MCF 10A (cell line): ENCODE data around the gene PDE8B. TPM values are rescaled to one million over a fixed set of nuclear protein-coding genes. Genes with fewer than 3 reads are reported as not detected.

ENCODE experiments used
- BruUV-seq: library from RNA; stranded (reverse); fragments of 400-500 nt; replicated peaks from 2 replicates; lab custom pipeline; 2021; lab: Mats Ljungman, UMichigan
- CTCF ChIA-PET: fragments of 300-600 bp; sonication (Branson Sonifier 250); formaldehyde crosslinking; extraction: SDS; loops from one replicate; lab custom pipeline; 2021; ENCODE audit warnings: antibody characterized with exemption, inconsistent platforms; lab: Yijun Ruan, JAX
- POLR2A ChIA-PET: fragments of 300-600, 350-650 bp; sonication (Branson Sonifier 250); formaldehyde crosslinking; extraction: SDS; loops from one replicate; lab custom pipeline; 2020; ENCODE audit warnings: antibody characterized with exemption, inconsistent platforms; lab: Yijun Ruan, JAX
- DNase-seq: peaks from one replicate; pipeline ENCODE4 v3.0.0-alpha.2; 2018; ENCODE audit not compliant: unreplicated experiment
- H3K27ac Mint-ChIP-seq: one replicate; pipeline ENCODE4 v1.8.0; 2022; ENCODE audit warnings: mild to moderate bottlenecking, low read depth, mixed read lengths; ENCODE audit not compliant: unreplicated experiment
- H3K27me3 Mint-ChIP-seq: one replicate; pipeline ENCODE4 v1.8.0; 2022; ENCODE audit warnings: mixed read lengths; ENCODE audit not compliant: insufficient read depth, unreplicated experiment
- H3K36me3 Mint-ChIP-seq: one replicate; pipeline ENCODE4 v1.8.0; 2022; ENCODE audit warnings: mild to moderate bottlenecking, moderate library complexity, mixed read lengths; ENCODE audit not compliant: insufficient read depth, unreplicated experiment
- H3K4me1 Mint-ChIP-seq: one replicate; pipeline ENCODE4 v1.8.0; 2022; ENCODE audit warnings: mixed read lengths; ENCODE audit not compliant: insufficient read depth, unreplicated experiment
- H3K4me3 Mint-ChIP-seq: one replicate; pipeline ENCODE4 v1.8.0; 2022; ENCODE audit warnings: mild to moderate bottlenecking, moderate library complexity, mixed read lengths; ENCODE audit not compliant: unreplicated experiment
- H3K9me3 Mint-ChIP-seq: one replicate; pipeline ENCODE4 v1.8.0; 2022; ENCODE audit warnings: mixed read lengths; ENCODE audit not compliant: unreplicated experiment
- intact Hi-C: fragments of 100-400 bp; cut with micrococcal nuclease; formaldehyde crosslinking; loops from 2 replicates; pipeline ENCODE4 v1.14.1; 2022
- total RNA-seq: library from RNA; stranded (reverse); gene quantifications from 2 replicates; pipeline ENCODE4 v1.2.3, GENCODE V29; 2022
- TF ChIP-seq, protein P1 (sequence below): fragments of 200-600 bp; IDR thresholded peaks from one replicate; pipeline ENCODE4 v1.8.0; 2022; ENCODE audit warnings: antibody characterized with exemption, mild to moderate bottlenecking; ENCODE audit not compliant: unreplicated experiment

The PDE8B gene
- total RNA-seq, 1 experiment from 2014 or later, result not detected

DNA sequence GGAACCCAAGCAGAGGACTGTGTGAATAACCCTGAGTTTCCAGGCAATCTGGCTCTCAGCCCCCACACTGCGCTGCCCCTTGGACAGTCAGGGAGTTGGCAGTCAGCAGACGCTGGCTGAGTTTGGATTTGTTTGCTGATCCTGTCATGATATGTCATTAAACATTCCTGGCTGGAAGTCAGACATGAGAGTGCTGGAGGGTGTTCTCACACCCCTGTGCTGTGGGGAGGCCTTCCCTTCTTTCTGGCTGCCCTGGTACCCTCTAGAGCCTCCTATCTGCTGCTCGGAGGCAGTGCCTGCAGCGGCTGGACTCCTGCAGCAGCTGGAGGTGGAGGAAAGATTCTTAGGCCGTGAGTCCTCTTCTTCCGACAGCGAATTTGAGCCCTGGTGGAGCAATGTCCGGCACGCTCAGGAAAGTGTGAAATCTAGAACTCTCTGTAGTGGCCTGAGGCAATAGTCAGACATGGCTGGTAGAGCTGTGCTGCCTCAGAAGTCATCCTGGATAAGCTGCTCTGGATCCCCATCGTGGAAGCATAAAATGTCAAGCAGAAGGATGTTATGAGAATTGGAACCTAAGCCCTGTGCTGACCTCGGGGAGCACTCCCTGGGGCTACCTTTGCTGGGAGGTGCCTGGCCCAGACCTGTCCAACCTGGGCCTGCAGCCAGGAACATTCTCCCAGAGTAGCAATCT lies 72.0 kb downstream of the PDE8B start:
- H3K27ac Mint-ChIP-seq, result peak overlapping the region; percentile 61
- peaks cover 9% of the 10 kb centered on the region for H3K4me1 Mint-ChIP-seq
- no peak overlapping the region for H3K4me3 Mint-ChIP-seq
- POLR2A ChIA-PET, result interaction anchor here (1.1 to 1.3 kb wide), 2 partner anchors 11 to 42 kb away, joined by 3 to 4 read pairs; no protein-coding TSS in a partner anchor
- H3K36me3 Mint-ChIP-seq, result no peaks in the 10 kb centered on the region
- H3K27me3 Mint-ChIP-seq, result no peaks in the 10 kb centered on the region
- H3K9me3 Mint-ChIP-seq, result no peaks in the 10 kb centered on the region
- CTCF ChIA-PET, result interaction anchor here (0.7 to 1.3 kb wide), 5 partner anchors 10 to 137 kb away, joined by 4 to 7 read pairs (median 4); no protein-coding TSS in a partner anchor
- DNase-seq, result peak; percentile 84
- TF ChIP-seq, protein P1, sequence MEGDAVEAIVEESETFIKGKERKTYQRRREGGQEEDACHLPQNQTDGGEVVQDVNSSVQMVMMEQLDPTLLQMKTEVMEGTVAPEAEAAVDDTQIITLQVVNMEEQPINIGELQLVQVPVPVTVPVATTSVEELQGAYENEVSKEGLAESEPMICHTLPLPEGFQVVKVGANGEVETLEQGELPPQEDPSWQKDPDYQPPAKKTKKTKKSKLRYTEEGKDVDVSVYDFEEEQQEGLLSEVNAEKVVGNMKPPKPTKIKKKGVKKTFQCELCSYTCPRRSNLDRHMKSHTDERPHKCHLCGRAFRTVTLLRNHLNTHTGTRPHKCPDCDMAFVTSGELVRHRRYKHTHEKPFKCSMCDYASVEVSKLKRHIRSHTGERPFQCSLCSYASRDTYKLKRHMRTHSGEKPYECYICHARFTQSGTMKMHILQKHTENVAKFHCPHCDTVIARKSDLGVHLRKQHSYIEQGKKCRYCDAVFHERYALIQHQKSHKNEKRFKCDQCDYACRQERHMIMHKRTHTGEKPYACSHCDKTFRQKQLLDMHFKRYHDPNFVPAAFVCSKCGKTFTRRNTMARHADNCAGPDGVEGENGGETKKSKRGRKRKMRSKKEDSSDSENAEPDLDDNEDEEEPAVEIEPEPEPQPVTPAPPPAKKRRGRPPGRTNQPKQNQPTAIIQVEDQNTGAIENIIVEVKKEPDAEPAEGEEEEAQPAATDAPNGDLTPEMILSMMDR, result peak; percentile 12
- BruUV-seq, result no TSS peak
- intact Hi-C loops, result no loop called here

DNA sequence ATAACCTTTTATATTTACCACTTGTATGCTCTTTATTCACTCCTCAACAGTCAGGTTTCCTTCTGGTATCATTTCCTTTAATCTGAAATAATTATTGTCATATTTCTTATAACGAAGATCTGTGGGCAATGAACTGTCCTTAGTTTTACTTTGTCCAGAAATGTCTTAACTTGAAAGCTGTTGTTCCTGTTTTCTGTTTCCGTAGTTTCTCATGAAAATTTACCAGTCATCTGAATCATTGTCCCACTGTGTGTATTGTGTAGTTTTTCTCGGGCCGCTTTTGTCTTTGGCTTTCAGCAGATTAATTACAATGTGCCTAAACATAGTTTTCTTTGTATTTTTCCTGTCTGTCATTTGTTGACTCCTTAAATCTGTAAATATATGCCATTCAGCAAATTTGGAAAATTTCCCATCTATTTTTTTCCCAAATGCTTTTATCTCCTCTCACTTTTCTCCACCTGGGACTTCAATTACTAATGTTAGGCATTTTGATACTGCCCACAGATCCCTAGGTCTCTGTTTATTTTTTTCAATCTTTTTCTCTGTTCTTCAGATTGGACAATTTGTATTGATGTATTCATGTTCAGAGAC lies 74.9 kb downstream of the PDE8B start:
- POLR2A ChIA-PET, result no interaction called here
- no peaks in the 10 kb centered on the region for H3K9me3 Mint-ChIP-seq

DNA sequence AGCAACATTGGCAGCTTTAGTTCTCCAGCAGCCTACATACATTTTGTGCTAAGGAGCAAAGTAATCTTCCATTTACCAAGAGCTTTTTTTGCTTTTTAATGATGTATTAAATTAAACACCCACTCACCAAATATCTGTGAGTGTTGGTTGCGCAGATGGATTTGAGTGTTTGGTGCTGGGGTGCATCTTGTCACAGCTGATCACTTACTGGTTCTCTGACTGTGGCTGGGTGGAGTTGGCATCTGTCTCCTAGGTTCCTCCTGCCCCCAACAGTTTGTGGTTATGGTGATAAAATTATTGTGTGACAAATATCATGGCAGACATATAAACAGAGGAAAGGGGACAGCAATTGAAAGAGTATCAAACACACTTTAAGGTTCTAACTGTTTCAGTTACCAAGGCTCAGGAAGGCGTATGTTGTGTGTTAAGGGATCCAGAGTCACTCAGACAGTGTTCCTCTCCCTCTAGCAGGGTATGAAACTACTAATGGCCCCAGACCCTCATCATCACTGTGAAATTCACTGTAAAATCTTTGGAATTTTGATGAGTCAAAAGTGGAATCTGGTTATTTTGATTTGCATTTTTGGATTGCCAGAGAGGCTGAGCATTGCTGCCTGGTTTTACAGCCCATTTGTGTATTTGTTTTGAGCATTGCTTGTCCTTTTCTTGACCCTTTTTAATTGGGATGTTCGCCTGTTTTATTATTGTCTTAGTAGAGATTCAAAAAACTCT lies 81.7 kb downstream of the PDE8B start:
- no peak overlapping the region for H3K27ac Mint-ChIP-seq
- no peak overlapping the region for H3K4me3 Mint-ChIP-seq
- H3K4me1 Mint-ChIP-seq, result no peaks in the 10 kb centered on the region
- ChIA-PET POLR2A (no interaction called here), CTCF (interaction anchor here (0.6 kb wide), 1 partner anchor 25 kb away, joined by 5 read pairs; no protein-coding TSS in a partner anchor)
- intact Hi-C loops, result no loop called here
- no peak for DNase-seq
- BruUV-seq, result no TSS peak
- TF ChIP-seq, protein P1, result no peak
- H3K36me3 Mint-ChIP-seq, result no peaks in the 10 kb centered on the region
- H3K27me3 Mint-ChIP-seq, result peaks cover 12% of the 10 kb centered on the region
- no peaks in the 10 kb centered on the region for H3K9me3 Mint-ChIP-seq

More for the DNA sequence above, 74.9 kb downstream of the PDE8B start:
- CTCF ChIA-PET, result interaction anchor here (0.6 kb wide), 1 partner anchor 137 kb away, joined by 3 read pairs; no protein-coding TSS in a partner anchor
- TF ChIP-seq, protein P1, result no peak
- no TSS peak for BruUV-seq
- intact Hi-C loops, result no loop called here
- Mint-ChIP-seq H3K4me3 (no peak overlapping the region), H3K36me3 (no peaks in the 10 kb centered on the region), H3K4me1 (peaks cover 9% of the 10 kb centered on the region), H3K27me3 (no peaks in the 10 kb centered on the region), H3K27ac (no peak overlapping the region)
- DNase-seq, result no peak

DNA sequence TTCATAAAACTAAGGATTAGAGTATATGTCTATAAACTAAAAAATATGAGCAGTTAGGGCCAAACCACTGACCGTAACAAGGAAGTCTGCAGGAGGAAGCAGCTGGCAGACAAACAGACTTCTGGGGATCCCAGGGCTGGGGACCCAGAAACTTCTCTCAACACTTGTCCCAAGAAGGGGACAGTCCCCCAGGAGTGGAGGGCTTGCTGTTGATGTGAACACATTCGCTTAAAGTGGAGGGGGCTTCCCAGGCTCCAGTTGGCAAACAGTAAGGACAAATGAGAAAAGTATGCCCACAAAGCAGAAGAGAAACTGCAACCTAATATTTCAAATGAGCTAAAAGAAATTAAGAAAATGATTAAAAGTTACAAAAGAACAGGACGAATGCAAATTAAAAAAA lies 83.7 kb downstream of the PDE8B start:
- ChIA-PET POLR2A (interaction anchor here (0.7 kb wide), 1 partner anchor 450 kb away, joined by 3 read pairs; no protein-coding TSS in a partner anchor), CTCF (no interaction called here)
- TF ChIP-seq, protein P1, result no peak
- no peaks in the 10 kb centered on the region for H3K9me3 Mint-ChIP-seq
- intact Hi-C loops, result no loop called here
- H3K27me3 Mint-ChIP-seq, result peaks cover 12% of the 10 kb centered on the region
- no peak overlapping the region for H3K27ac Mint-ChIP-seq
- no peaks in the 10 kb centered on the region for H3K36me3 Mint-ChIP-seq
- no peak overlapping the region for H3K4me3 Mint-ChIP-seq
- BruUV-seq, result no TSS peak
- no peak for DNase-seq
- H3K4me1 Mint-ChIP-seq, result no peaks in the 10 kb centered on the region
